NT2/D1 (cell line): ENCODE data around the gene CEP85L.

Source experiments
- SUZ12 ChIP-seq: IDR thresholded peaks from 2 replicates; pipeline ENCODE4 v1.6.1; 2011; ENCODE audit not compliant: insufficient read length, insufficient read depth; ENCODE audit errors: extremely low read depth
- ZNF274 ChIP-seq: IDR thresholded peaks from 2 replicates; pipeline ENCODE4 v1.6.1; 2011; ENCODE audit warnings: mild to moderate bottlenecking, low read depth, low read length

GRCh38 chr6:118567974-118568373 is 83.4 kb downstream of the CEP85L start:
- TF ChIP-seq SUZ12 (no peak), ZNF274 (no peak)
